Dendritic cell treated with granulocyte-macrophage colony-stimulating factor and Interleukin-4, amounts not matched to agents 40 ng/mL and 50 ng/mL, for 4 days (primary cell): ENCODE measurements around the gene C17orf78.
A peak's percentile ranks its signal among the peaks of the same experiment; 100 is the strongest.
"Not testable (repeated sequence)": the region's sequence is repeated elsewhere in the genome, so short reads cannot be mapped to it uniquely, and the experiment has no call there.

Experiments
- H3K27ac Mint-ChIP-seq: one replicate; pipeline ENCODE4 v1.8.0; 2022; ENCODE audit warnings: mild to moderate bottlenecking, mixed read lengths
- H3K27me3 Mint-ChIP-seq: one replicate; pipeline ENCODE4 v1.8.0; 2022; ENCODE audit warnings: mild to moderate bottlenecking, mixed read lengths
- H3K36me3 Mint-ChIP-seq: one replicate; pipeline ENCODE4 v1.8.0; 2022; ENCODE audit warnings: low read depth, mixed read lengths
- H3K4me1 Mint-ChIP-seq: one replicate; pipeline ENCODE4 v1.8.0; 2022; ENCODE audit warnings: low read depth, mixed read lengths
- H3K4me3 Mint-ChIP-seq: one replicate; pipeline ENCODE4 v1.8.0; 2022; ENCODE audit warnings: mild to moderate bottlenecking, moderate library complexity, mixed read lengths
- H3K9me3 Mint-ChIP-seq: one replicate; pipeline ENCODE4 v1.8.0; 2022; ENCODE audit warnings: mixed read lengths
- intact Hi-C: fragments of 100-400 bp; cut with micrococcal nuclease; formaldehyde crosslinking; loops from one replicate; pipeline ENCODE4 v1.15.0; 2022

The C17orf78 gene

DNA sequence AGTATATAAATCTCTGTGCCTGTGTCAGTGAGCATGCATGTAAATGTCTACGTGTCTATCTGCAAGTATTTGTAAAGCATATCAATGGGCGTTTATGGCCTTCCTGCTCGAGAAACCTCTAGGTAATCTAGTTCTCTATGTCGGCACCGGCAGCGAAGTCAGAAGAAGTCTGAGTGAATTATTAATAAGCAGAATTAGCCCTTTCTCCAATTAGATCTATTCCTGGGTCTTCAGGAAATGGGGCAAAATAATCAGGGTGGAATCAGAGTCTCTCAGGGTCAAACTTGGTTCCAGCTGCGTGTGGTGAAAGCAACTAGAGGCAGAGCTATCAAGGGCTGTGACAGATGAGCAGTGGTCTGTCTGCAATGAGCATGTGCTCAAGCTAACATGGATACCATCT, at the start of gene C17orf78:
C17orf78 (plus strand) TSS at position 280 of the 400 bp plus-strand sequence; CDS start at position 388, 108 bp downstream.
- Mint-ChIP-seq H3K27ac (no peak within 1 kb of the TSS), H3K4me1 (no peaks in the 10 kb centered on the region), H3K27me3 (no peaks in the 10 kb centered on the region), H3K36me3 (no peaks in the 10 kb centered on the region), H3K4me3 (no peak within 1 kb of the TSS), H3K9me3 (no peaks in the 10 kb centered on the region)
- intact Hi-C loops = loop anchor here (10.0 kb wide), 1 partner anchor 751 kb away; no protein-coding TSS in a partner anchor

DNA sequence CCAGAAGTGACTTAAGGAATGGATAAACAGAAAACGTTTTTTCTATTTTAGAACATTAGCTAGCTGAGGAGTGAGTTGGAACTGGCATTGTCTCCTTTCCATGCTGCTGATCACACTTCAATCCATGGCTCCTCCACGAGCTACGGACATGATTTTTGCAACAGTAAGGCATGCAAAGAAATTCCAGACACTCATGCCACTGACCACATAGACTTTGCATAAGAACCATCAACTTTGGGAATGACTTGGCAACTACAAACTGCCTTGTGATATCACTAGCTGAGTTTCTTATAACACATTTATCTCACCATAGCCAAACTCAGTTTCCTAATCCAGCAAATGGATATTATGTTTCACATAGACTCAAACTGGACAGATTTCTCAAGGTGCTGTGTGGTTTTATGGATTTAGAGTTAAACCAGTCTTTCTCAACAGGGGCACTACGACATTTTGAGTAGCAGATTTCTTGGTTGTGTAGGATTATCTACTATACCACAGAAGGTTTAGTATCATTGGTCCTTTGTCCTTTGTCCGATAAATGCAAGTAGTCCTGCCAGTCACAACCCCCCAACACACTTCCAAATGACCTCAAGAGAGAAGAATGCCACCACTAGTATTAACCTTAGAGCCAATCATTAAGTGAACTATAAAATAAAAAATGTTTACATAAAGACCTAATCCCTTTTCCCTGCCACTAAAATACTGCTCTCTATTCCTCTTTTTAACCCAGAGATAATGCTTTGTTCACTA, 48.3 kb upstream of the C17orf78 start:
- Mint-ChIP-seq H3K27me3 (no peaks in the 10 kb centered on the region), H3K4me3 (no peak overlapping the region), H3K9me3 (no peaks in the 10 kb centered on the region), H3K4me1 (no peaks in the 10 kb centered on the region), H3K27ac (no peak overlapping the region), H3K36me3 (peaks cover 66% of the 10 kb centered on the region)
- intact Hi-C loops = no loop called here

DNA sequence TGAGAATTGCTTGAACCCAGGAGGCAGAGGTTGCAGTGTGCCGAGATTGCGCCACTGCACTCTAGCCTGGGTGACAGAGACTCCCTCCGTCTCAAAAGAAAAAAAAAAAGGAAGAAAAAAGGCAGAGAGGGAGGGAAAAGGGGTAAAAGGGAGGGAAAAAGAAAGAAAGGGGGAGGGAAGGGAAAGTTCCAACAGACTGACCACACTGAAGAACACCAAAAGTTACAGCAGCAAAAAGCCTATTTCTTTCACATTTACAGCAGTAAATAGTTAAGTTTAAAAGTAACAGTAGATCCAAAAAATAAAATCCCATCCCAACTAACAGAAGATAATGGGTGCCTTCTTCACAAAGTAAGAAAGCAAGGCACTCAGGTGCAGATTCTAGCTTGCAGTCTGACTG, 36.9 kb upstream of the C17orf78 start:
- Mint-ChIP-seq H3K36me3 (peaks cover 38% of the 10 kb centered on the region), H3K4me3 (no peak overlapping the region), H3K9me3 (no peaks in the 10 kb centered on the region), H3K27me3 (no peaks in the 10 kb centered on the region), H3K4me1 (peaks cover 15% of the 10 kb centered on the region), H3K27ac (no peak overlapping the region)
- intact Hi-C loops = no loop called here

DNA sequence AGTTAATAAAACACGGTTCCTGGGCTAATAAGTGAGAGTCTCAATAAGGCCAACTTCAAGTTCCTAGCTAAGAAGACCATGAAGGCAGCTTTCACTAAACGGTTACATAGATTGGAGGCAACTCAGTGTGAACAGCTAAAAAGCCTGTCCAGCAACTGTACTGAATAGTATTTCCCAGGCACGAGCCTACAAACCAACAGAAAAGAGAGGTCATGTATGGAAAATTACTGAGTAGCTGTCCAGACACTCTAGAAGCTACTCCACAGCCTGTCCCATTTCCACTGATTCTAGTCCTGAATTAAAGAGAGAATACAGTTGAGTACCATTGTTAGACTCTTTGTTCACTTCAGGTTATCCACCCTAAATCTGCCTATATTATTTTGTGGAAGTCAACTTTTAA, 36.5 kb upstream of the C17orf78 start:
- H3K27ac Mint-ChIP-seq = no peak overlapping the region
- no peak overlapping the region for H3K4me3 Mint-ChIP-seq
- H3K4me1 Mint-ChIP-seq = peaks cover 11% of the 10 kb centered on the region
- intact Hi-C loops = no loop called here
- peaks cover 39% of the 10 kb centered on the region for H3K36me3 Mint-ChIP-seq
- H3K9me3 Mint-ChIP-seq = no peaks in the 10 kb centered on the region
- no peaks in the 10 kb centered on the region for H3K27me3 Mint-ChIP-seq

DNA sequence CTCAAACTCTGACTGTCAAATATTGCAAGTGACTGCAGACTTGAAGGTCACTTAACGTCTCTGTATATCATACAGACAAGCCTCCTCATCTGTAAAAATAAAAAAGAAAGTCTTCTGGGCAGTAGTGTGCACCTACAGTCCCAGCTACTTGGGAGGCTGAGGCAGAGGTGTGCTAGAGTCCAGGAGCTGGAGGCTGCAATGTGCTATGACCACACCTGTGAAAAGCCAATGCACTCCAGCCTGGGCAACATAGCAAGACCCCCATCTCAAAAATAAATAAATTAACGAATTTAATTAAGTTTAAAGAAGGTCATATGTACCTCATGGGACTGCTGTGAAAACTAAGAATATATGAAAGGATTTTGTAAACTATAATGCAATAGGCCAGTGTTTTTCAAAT, 35.0 kb upstream of the C17orf78 start:
- Mint-ChIP-seq H3K9me3 (no peaks in the 10 kb centered on the region), H3K36me3 (peaks cover 47% of the 10 kb centered on the region), H3K4me1 (peaks cover 19% of the 10 kb centered on the region), H3K27me3 (no peaks in the 10 kb centered on the region), H3K4me3 (no peak overlapping the region), H3K27ac (no peak overlapping the region)
- intact Hi-C loops = no loop called here

DNA sequence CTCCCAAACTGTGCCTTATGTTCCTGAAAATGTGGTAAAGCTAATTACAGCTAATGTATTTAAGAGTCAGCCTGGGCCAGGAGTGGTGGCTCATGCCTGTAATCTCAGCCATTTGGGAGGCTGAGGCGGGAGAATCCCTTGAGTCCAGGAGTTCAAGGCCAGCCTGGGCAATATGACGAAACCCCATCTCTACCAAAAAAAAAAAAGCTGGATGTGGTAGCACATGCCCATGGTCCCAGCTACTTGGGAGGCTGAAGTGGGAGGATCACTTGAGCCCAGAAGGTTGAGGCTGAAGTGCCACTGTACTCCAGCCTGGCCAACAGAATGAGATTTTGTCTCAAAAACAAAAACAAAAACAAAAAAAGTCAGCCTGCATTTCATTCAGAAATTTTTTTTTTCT, 33.2 kb upstream of the C17orf78 start:
- Mint-ChIP-seq H3K36me3 (peaks cover 40% of the 10 kb centered on the region), H3K4me1 (peaks cover 25% of the 10 kb centered on the region), H3K4me3 (no peak overlapping the region), H3K27ac (no peak overlapping the region), H3K27me3 (no peaks in the 10 kb centered on the region), H3K9me3 (peaks cover 8% of the 10 kb centered on the region)
- intact Hi-C loops = no loop called here

DNA sequence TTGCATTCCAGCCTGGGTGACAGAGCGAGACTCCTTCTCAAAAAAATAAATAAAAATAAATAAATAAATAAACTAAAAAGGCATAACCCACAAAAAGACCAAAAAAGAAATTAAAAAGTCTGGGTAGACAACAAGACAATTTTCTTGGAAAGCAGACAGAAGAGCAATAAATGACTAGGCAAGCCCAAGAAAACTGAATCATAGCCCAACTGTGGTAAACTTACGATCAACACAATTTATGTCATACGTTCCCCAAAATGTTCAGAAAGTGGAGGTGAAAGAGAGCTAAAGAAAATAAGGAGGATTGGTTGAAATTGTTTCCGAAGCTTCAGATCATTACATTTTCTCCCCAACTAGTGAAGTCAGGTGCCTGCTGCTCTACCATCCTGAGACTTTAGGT, 31.3 kb upstream of the C17orf78 start:
- intact Hi-C loops = no loop called here
- no peaks in the 10 kb centered on the region for H3K27me3 Mint-ChIP-seq
- no peak overlapping the region for H3K4me3 Mint-ChIP-seq
- H3K27ac Mint-ChIP-seq = no peak overlapping the region
- peaks cover 8% of the 10 kb centered on the region for H3K9me3 Mint-ChIP-seq
- peaks cover 23% of the 10 kb centered on the region for H3K36me3 Mint-ChIP-seq
- H3K4me1 Mint-ChIP-seq = peaks cover 15% of the 10 kb centered on the region

DNA sequence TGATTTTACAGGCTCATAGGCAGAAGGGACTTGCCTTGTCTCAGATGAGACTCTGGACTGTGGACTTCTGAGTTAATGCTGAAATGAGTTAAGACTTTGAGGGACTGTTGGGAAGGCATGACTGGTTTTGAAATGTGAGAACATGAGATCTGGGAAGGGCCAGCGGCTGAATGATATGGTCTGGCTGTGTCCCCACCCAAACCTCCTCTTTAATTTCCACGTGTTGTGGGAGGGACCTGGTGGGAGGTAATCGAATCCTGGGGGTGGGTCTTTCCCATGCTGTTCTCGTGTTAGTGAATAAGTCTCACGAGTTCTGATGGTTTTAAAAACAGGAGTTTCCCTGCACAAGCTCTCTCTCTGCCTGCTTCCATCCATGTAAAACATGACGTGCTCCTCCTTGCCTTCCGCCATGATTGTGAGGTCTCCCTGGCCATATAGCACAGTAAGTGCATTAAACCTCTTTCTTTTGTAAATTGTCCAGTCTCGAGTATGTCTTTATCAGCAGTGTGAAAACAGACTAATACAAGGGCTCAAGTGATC, 28.9 kb upstream of the C17orf78 start:
- intact Hi-C loops, H3K27ac Mint-ChIP-seq, H3K4me3 Mint-ChIP-seq, H3K27me3 Mint-ChIP-seq, H3K9me3 Mint-ChIP-seq: not testable (repeated sequence)
- Mint-ChIP-seq H3K4me1 (peaks cover 14% of the 10 kb centered on the region), H3K36me3 (peaks cover 31% of the 10 kb centered on the region)

DNA sequence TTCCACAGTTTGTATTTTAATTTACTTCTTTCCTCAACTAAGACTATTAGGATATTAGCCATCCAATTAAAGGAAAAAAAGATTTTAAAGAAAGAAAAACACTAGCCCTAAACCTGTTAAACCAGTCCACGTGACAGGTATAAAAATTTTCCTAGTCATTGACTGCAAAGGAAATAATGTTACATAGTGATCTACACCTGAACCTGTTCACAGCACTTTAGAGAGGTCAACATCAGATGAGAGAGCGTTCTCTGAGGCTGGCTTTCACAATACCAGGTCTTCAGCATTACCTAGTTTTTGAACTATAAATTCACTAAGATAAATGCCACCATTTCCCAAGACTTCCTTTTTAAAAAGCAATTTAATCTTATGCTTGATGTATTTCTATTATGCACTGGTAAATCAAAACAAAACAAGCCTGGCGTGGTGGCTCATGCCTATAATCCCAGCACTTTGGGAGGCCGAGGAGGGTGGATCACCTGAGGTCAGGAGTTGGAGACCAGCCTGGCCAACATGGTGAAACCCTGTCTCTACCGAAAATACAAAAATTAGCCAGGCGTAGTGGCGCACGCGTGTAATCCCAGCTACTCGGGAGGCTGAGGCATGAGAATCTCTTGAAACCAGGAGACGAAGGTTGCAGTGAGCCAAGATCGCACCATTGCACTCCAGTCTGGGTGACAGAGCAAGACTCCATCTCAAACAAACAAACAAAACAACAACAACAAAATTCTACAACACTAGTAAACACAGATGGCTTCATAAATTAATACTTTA, 18.8 kb upstream of the C17orf78 start:
- H3K9me3 Mint-ChIP-seq, H3K4me3 Mint-ChIP-seq, H3K27me3 Mint-ChIP-seq: not testable (repeated sequence)
- Mint-ChIP-seq H3K4me1 (peaks cover 32% of the 10 kb centered on the region), H3K27ac (peak overlapping the region; percentile 90), H3K36me3 (peaks cover 13% of the 10 kb centered on the region)
- intact Hi-C loops = loop anchor here (10.0 kb wide), 1 partner anchor 48 kb away; the partner anchor contains the start of genes ACACA and TADA2A

DNA sequence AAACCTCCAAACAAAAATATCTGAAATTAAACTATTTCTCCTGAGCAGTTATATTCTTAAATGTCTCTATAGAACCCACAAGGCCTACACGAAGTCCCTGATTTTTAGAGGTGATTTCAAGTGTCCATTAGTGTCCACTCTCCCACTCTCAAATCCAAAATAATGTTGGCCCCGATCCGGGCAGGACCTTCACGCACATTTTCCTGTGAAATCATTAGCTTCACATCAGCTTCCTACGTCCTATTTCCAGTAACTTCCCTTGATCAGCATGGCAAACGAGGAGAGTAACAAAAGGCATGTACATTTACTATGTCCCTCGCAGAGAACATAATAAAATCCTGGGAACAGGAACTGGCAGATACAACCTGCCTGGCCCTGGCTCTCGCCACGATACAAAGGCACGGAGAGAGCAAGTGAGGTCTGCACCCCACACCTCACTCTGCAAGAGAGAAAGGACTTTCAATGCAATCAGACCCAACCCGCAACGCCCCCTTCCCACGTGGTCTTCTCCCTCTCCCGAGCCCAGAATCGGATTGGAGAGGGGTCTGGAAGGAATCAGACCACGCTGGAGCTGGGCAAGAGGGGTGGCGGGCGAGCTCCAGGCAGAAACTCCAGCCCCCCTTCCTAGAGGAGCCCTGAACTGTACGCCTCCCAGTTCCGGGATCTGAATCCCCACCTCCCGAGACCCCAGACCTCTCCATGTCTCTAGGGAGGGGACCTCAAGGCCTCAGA, 17.5 kb upstream of the C17orf78 start:
- intact Hi-C loops = loop anchor here (10.0 kb wide), 1 partner anchor 47 kb away; the partner anchor contains the start of genes ACACA and TADA2A
- H3K4me3 Mint-ChIP-seq = peak overlapping the region; percentile 82
- H3K27ac Mint-ChIP-seq = peak overlapping the region; percentile 90
- peaks cover 32% of the 10 kb centered on the region for H3K4me1 Mint-ChIP-seq
- peaks cover 6% of the 10 kb centered on the region for H3K36me3 Mint-ChIP-seq
- H3K27me3 Mint-ChIP-seq = no peaks in the 10 kb centered on the region
- H3K9me3 Mint-ChIP-seq = no peaks in the 10 kb centered on the region

DNA sequence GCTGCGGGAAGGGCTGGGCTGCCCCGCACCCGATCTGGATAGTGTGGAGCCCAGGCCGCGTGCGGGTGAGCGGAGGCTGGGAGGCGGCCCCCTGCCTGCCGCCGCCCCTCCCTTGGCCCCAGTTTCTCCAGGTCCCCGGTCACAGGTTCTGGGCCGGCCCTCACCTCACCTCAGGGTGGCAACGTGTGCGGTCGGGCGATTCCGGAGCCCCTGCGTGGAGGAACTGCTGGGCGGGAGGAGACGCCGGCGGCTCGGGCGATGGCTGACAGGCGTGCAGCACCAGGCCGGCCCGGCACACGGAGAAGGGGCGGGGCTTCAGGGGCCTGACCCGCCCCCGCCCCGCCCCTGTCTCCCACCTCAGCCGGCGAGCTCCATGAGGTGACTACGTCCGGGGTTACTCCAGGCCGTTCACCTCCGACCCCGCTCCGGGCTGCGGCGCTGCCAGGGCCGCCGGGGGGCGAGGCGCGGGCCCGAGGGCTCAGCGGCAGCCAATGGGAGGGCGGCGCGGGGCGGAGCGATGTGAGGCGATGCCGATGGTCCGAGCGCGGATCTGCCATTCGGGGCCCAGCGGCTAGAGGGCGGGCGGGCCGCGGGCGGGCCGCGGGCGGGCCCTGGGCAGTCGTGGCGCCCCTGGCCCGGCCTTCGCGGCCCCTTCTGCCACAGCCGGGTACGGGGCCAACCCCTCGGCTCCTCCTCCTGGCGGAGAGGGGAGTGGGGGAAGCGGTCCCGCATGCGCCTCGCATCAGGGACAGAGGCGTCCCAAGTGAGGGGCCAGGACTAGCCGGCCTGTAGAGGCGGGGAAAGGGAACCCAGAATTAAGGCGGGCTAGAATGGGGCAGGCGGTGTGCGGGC, 16.7 kb upstream of the C17orf78 start:
- peaks cover 32% of the 10 kb centered on the region for H3K4me1 Mint-ChIP-seq
- no peaks in the 10 kb centered on the region for H3K27me3 Mint-ChIP-seq
- H3K9me3 Mint-ChIP-seq = no peaks in the 10 kb centered on the region

DNA sequence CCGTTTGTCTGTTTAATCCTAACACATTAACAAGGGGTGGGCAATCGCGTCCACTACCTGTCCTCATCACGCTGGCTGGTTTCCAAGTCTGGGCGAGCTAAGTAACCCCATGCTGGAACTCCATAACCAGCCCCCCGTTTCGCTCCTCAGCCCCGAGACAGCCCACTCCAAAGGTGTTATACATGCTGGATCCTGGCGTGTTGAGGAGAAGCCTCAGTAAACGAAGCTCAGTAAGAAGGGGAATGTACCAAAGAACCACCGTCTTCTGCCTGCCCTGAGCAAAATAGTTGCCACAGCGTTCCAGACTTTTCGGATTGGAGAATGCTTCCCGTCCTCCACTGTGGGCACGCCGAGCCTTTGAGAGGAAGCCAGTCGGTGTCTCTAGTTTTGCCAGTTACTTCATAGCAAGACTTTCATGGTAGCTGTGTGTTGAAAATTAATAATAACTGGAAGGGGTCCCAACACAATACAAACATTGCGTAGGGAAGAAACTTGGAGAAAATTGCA, 16.1 kb upstream of the C17orf78 start:
- Mint-ChIP-seq H3K27ac (peak overlapping the region; percentile 90), H3K4me3 (peak overlapping the region; percentile 73), H3K36me3 (no peaks in the 10 kb centered on the region), H3K27me3 (no peaks in the 10 kb centered on the region), H3K4me1 (peaks cover 32% of the 10 kb centered on the region), H3K9me3 (no peaks in the 10 kb centered on the region)
- intact Hi-C loops = loop anchor here (10.0 kb wide), 1 partner anchor 45 kb away; the partner anchor contains the start of genes ACACA and TADA2A

More for the DNA sequence above, 16.7 kb upstream of the C17orf78 start:
- peak overlapping the region; percentile 90 for H3K27ac Mint-ChIP-seq
- intact Hi-C loops = loop anchor here (10.0 kb wide), 1 partner anchor 46 kb away; the partner anchor contains the start of genes ACACA and TADA2A
- peak overlapping the region; percentile 82 for H3K4me3 Mint-ChIP-seq
- peaks cover under 1% of the 10 kb centered on the region for H3K36me3 Mint-ChIP-seq

DNA sequence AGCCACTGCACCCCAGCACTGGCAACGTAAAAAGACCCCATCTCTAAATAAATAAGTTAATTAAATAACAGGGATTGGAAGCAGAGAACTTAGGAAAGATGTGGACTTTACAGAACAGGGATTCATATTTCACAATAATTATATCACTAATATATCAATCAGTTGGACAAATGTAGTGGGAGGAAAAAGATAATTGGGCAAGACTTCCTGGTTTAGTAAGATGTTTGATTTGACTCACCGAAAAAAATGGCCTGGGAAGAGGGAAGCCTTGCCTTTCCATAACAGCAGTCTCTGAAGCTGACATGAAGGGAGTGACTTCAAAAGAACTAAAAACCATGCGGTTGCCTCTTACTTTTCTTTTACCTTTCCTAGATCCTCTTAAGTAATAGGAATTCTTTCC, 15.2 kb upstream of the C17orf78 start:
- intact Hi-C loops = no loop called here
- peak overlapping the region; percentile 90 for H3K27ac Mint-ChIP-seq
- no peaks in the 10 kb centered on the region for H3K9me3 Mint-ChIP-seq
- H3K4me1 Mint-ChIP-seq = peaks cover 32% of the 10 kb centered on the region
- H3K27me3 Mint-ChIP-seq = no peaks in the 10 kb centered on the region
- H3K4me3 Mint-ChIP-seq = no peak overlapping the region
- no peaks in the 10 kb centered on the region for H3K36me3 Mint-ChIP-seq
